Diencephalon (tissue), 1 donor: ENCODE data around the gene MYL6B. TPM values are rescaled to one million over a fixed set of nuclear protein-coding genes. Genes with fewer than 3 reads are reported as not detected.

ENCODE experiments used
- total RNA-seq: library from RNA; depleted of rRNA; stranded (reverse); fragments of >200 nt; gene quantifications from one replicate; pipeline ENCODE4 v1.2.3, GENCODE V29; 2014

MYL6B gene
- 118 TPM for total RNA-seq

GRCh38 chr12:56152132-56152755, at the start of gene MYL6B:
TSS of gene MYL6B (plus strand) at chr12:56152587. CDS start at chr12:56153919, 1,332 bp downstream.

GRCh38 chr12:56104109-56104814, 48.1 kb upstream of the MYL6B start, which contains the start of gene PA2G4:
TSS of gene PA2G4 (plus strand) at chr12:56104559. CDS start at chr12:56104738, 179 bp downstream.

GRCh38 chr12:56116267-56117081, 35.9 kb upstream of the MYL6B start, which contains the start of gene RPL41:
TSS of gene RPL41 (plus strand) at chr12:56116633.

GRCh38 chr12:56117778-56118687, 34.4 kb upstream of the MYL6B start, which contains the start of gene ZC3H10:
TSS of gene ZC3H10 (plus strand) at chr12:56118266. CDS start at chr12:56120563, 2,297 bp downstream.

GRCh38 chr12:56127888-56128669, 24.3 kb upstream of the MYL6B start, which contains the start of gene ESYT1:
TSS of gene ESYT1 (plus strand) at chr12:56128267. CDS start at chr12:56128320, 53 bp downstream.

GRCh38 chr12:56158029-56158925, 5.9 kb downstream of the MYL6B start, which contains the start of gene MYL6:
TSS of gene MYL6 (plus strand) at chr12:56158359. CDS start at chr12:56158402, 43 bp downstream.

GRCh38 chr12:56189099-56189917, 36.9 kb downstream of the MYL6B start, which contains the start of gene SMARCC2:
TSS of gene SMARCC2 (minus strand) at chr12:56189483. CDS start at chr12:56189461, 22 bp downstream.

Other genes with a start within 250 kb of the MYL6B start
- gene PYM1, start 224.7 kb upstream of the MYL6B start, total RNA-seq = 25.1 TPM
- 12.9 TPM for gene DGKA, start 221.4 kb upstream of the MYL6B start, total RNA-seq
- 0.69 TPM for gene PMEL, start 186.5 kb upstream of the MYL6B start, total RNA-seq
- 12.7 TPM for gene CDK2, start 185.8 kb upstream of the MYL6B start, total RNA-seq
- 59.1 TPM for gene RAB5B, start 178.5 kb upstream of the MYL6B start, total RNA-seq
- gene SUOX, start 155.3 kb upstream of the MYL6B start, total RNA-seq = 13.4 TPM
- 3.7 TPM for gene IKZF4, start 131.5 kb upstream of the MYL6B start, total RNA-seq
- gene RPS26, start 110.7 kb upstream of the MYL6B start, total RNA-seq = 40.4 TPM
- gene ERBB3, start 72.4 kb upstream of the MYL6B start, total RNA-seq = 6.2 TPM
- 70.8 TPM for gene PA2G4, start 48.0 kb upstream of the MYL6B start, total RNA-seq
- 1,096 TPM for gene RPL41, start 36.0 kb upstream of the MYL6B start, total RNA-seq
- gene ZC3H10, start 34.3 kb upstream of the MYL6B start, total RNA-seq = 7.4 TPM
- gene ESYT1, start 24.3 kb upstream of the MYL6B start, total RNA-seq = 51.9 TPM
- gene MYL6, start 5.8 kb downstream of the MYL6B start, total RNA-seq = 650 TPM
- 108 TPM for gene SMARCC2, start 36.9 kb downstream of the MYL6B start, total RNA-seq
- 71.3 TPM for gene RNF41, start 69.3 kb downstream of the MYL6B start, total RNA-seq
- gene NABP2, start 71.8 kb downstream of the MYL6B start, total RNA-seq = 26.3 TPM
- not detected for gene SLC39A5, start 77.5 kb downstream of the MYL6B start, total RNA-seq
- 23.5 TPM for gene ANKRD52, start 105.8 kb downstream of the MYL6B start, total RNA-seq
- 12.5 TPM for gene COQ10A, start 114.4 kb downstream of the MYL6B start, total RNA-seq
- gene CS, start 147.7 kb downstream of the MYL6B start, total RNA-seq = 153 TPM
- 39.9 TPM for gene CNPY2, start 163.4 kb downstream of the MYL6B start, total RNA-seq
- gene PAN2, start 181.4 kb downstream of the MYL6B start, total RNA-seq = 30.9 TPM
- gene IL23A, start 186.3 kb downstream of the MYL6B start, total RNA-seq = 0.92 TPM
- gene STAT2, start 207.5 kb downstream of the MYL6B start, total RNA-seq = 78.4 TPM
- not detected for gene APOF, start 210.3 kb downstream of the MYL6B start, total RNA-seq